ENCODE data around the gene BFSP1. TPM values are rescaled to one million over a fixed set of nuclear protein-coding genes. Genes with fewer than 3 reads are reported as not detected.

The BFSP1 gene
- 1.5 and 2.3 TPM in 2 replicates for total RNA-seq

GRCh38 chr20:17530716-17531664 lies at the start of gene BFSP1:
BFSP1 (minus strand) TSS chr20:17531379; CDS start chr20:17531329, 50 bp downstream.

GRCh38 chr20:17569616-17570346 lies 38.6 kb upstream of the BFSP1 start, which contains the start of gene DSTN:
DSTN (plus strand) TSS chr20:17570075; CDS start chr20:17570209, 134 bp downstream.

Other genes with a start within 250 kb of the BFSP1 start
- gene DSTN, start 38.7 kb upstream of the BFSP1 start, total RNA-seq = 377 and 434 TPM in 2 replicates
- gene RRBP1, start 150.9 kb upstream of the BFSP1 start, total RNA-seq = 199 and 237 TPM in 2 replicates
- not detected in 2 replicates for gene BANF2, start 168.6 kb upstream of the BFSP1 start, total RNA-seq

All from hair follicle dermal papilla cell (primary cell).